ENCODE results near the gene IRF8. TPM values are rescaled to one million over a fixed set of nuclear protein-coding genes. Genes with fewer than 3 reads are reported as not detected.

Gene IRF8
- total and polyA plus RNA-seq, 2 of the 13 experiments (the other 11 are each of a cell fraction or from before 2014, with no cell fraction given), result not detected

DNA sequence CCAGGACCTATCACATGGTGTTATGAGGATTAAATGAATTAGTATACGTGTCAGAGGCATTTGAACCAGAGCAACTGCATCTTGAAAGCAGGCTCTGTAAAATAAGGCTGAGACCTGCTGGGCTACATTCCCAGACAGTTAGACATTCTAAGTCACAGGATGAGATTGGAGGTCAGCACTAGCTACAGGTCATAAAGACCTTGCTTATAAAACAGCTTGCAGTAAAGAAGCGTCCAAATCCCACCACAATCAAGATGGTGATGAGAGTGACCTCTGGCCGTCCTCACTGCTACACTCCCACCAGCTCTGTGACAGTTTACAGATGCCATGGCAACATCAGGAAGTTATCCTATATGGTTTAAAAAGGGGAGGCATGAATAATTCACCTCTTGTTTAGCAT lies 71.8 kb downstream of the IRF8 start:
- no peak for DNase-seq (ENCODE audit: low spot score)
- TF ChIP-seq, protein P1, sequence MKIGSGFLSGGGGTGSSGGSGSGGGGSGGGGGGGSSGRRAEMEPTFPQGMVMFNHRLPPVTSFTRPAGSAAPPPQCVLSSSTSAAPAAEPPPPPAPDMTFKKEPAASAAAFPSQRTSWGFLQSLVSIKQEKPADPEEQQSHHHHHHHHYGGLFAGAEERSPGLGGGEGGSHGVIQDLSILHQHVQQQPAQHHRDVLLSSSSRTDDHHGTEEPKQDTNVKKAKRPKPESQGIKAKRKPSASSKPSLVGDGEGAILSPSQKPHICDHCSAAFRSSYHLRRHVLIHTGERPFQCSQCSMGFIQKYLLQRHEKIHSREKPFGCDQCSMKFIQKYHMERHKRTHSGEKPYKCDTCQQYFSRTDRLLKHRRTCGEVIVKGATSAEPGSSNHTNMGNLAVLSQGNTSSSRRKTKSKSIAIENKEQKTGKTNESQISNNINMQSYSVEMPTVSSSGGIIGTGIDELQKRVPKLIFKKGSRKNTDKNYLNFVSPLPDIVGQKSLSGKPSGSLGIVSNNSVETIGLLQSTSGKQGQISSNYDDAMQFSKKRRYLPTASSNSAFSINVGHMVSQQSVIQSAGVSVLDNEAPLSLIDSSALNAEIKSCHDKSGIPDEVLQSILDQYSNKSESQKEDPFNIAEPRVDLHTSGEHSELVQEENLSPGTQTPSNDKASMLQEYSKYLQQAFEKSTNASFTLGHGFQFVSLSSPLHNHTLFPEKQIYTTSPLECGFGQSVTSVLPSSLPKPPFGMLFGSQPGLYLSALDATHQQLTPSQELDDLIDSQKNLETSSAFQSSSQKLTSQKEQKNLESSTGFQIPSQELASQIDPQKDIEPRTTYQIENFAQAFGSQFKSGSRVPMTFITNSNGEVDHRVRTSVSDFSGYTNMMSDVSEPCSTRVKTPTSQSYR (CRISPR knock-in tag; IDR thresholded peaks at IDR 0.05; ENCODE audit: borderline replicate concordance), result no peak
- TF ChIP-seq FOXP1 (IDR thresholded peaks at IDR 0.05) (no peak), FOXP1 (CRISPR knock-in tag; IDR thresholded peaks at IDR 0.05) (no peak), SKI (IDR thresholded peaks at IDR 0.05; ENCODE audit: partially characterized antibody) (no peak), ATF1 (CRISPR knock-in tag; IDR thresholded peaks at IDR 0.05) (no peak), FOXO1 (CRISPR knock-in tag; IDR thresholded peaks at IDR 0.05) (no peak), HMG20A (CRISPR knock-in tag; IDR thresholded peaks at IDR 0.05; ENCODE audit: borderline replicate concordance) (no peak), ZHX1 (CRISPR knock-in tag; IDR thresholded peaks at IDR 0.05; ENCODE audit: low read depth) (no peak), NFE2 (CRISPR knock-in tag; IDR thresholded peaks at IDR 0.05) (no peak), ZNF496 (CRISPR knock-in tag; IDR thresholded peaks at IDR 0.05; ENCODE audit: insufficient replicate concordance) (no peak), STAT5B (CRISPR knock-in tag; IDR thresholded peaks at IDR 0.05) (no peak), MAF1 (CRISPR knock-in tag; IDR thresholded peaks at IDR 0.05; ENCODE audit: borderline replicate concordance) (no peak), FUBP1 (CRISPR knock-in tag; IDR thresholded peaks at IDR 0.05; ENCODE audit: borderline replicate concordance) (no peak), YEATS2 (CRISPR knock-in tag; IDR thresholded peaks at IDR 0.05; ENCODE audit: borderline replicate concordance) (no peak)
- ChIA-PET POLR2A (no interaction called here), CTCF (ENCODE audit: low intra/inter-chr PET ratio, low total read pairs) (no interaction called here)
- Histone ChIP-seq H3K27ac (ENCODE audit: extremely low read length, insufficient read depth, low read length) (no peak overlapping the region), H3K4me2 (ENCODE audit: low read depth, low read length) (no peak overlapping the region), H3K9ac (ENCODE audit: insufficient read depth, low read depth, low read length) (no peak overlapping the region), H4K20me1 (ENCODE audit: insufficient read depth, low read length) (no peaks in the 10 kb centered on the region), H3K4me1 (ENCODE audit: insufficient read depth, low read length) (peaks cover 18% of the 10 kb centered on the region), H3K79me2 (ENCODE audit: insufficient read depth, low read length) (no peaks in the 10 kb centered on the region), H3K4me3 (replicated peaks in 1 of 3; ENCODE audit: insufficient read depth in 1 of 3, low read depth in 2 of 3, low read length in 3 of 3) (no peak overlapping the region), H3K36me3 (replicated peaks in 1 of 2; ENCODE audit: control insufficient read depth in 1 of 2, insufficient read depth in 2 of 2, low read length in 2 of 2) (no peaks in the 10 kb centered on the region), H2AFZ (ENCODE audit: low read length) (no peak overlapping the region), H3K9me3 (ENCODE audit: low read length) (peaks cover 4% of the 10 kb centered on the region; the same call in 1 of the 2 replicates), H3K27me3 (ENCODE audit: control insufficient read depth in 1 of 2, insufficient read depth in 2 of 2, low read length in 2 of 2) (peaks cover 0 to 11% of the 10 kb centered on the region in 2 experiments; a peak in 2 of 5 replicates)
- WGBS (ENCODE audit: low lambda C conversion rate), result 42% methylated on average over 3 of the region's 3 CpGs
- intact Hi-C loops (cut with micrococcal nuclease; ENCODE audit: unreplicated experiment), result no loop called here
- no peak for FAIRE-seq
- no TSS peak for BruUV-seq (replicated peaks)
- ATAC-seq, result no peak
- in situ Hi-C loops (cut with HindIII; ENCODE audit: extremely low pct_ligation_motif_present, low pct_unique_long_range_greater_than_20kb), result no loop called here

Measured in HepG2 (cell line).